ENCODE data around the gene PALLD. TPM values are rescaled to one million over a fixed set of nuclear protein-coding genes. Genes with fewer than 3 reads are reported as not detected.

Gene PALLD
- total and polyA plus RNA-seq, 2 donors: 24.3 to 83.0 TPM

GRCh38 chr4:168600796-168601583 is 104.1 kb downstream of the PALLD start:
- H3K27me3 ChIP-seq (ENCODE audit: control insufficient read depth in 2 of 2, insufficient read depth in 1 of 2, low read length in 1 of 2): no peaks in the 10 kb centered on the region
- H3K9me3 ChIP-seq (ENCODE audit: control insufficient read depth in 2 of 2, insufficient read depth in 1 of 2, low read length in 1 of 2): no peaks in the 10 kb centered on the region
- no peaks in the 10 kb centered on the region for H3K4me1 ChIP-seq (ENCODE audit: control insufficient read depth in 2 of 2, insufficient read depth in 2 of 2, low read length in 2 of 2)
- no peak overlapping the region for H3K4me3 ChIP-seq (ENCODE audit: low read length in 2 of 2)
- WGBS: 92% methylated on average over 5 of the region's 5 CpGs
- H3K36me3 ChIP-seq (ENCODE audit: control insufficient read depth in 2 of 2, insufficient read depth in 2 of 2, low read length in 1 of 2): no peaks in the 10 kb centered on the region
- no peak overlapping the region for H3K27ac ChIP-seq (ENCODE audit: low read depth in 1 of 2, low read length in 1 of 2)
- DNase-seq (ENCODE audit: low read depth in 6 of 9, low spot score in 9 of 9): no peak

DNA sequence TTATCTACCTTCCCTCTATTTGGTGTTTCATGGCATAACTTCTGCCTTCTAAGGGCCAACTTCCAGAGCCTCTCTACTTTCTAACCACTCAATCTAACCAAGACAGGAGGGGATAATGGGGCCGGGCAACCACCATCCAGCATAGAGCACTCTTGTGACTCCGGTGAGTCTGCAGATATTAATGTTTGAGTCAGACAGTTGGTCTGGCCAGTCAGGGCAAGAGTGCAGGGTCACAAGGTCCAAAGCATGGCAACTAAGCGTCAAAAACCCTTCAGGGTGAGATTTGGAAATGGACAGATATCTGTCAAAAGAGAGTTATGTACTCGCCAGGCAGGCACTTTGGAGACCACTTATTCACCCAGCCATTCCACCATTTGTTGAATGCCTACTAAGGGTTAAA is 105.0 kb downstream of the PALLD start:
- no peaks in the 10 kb centered on the region for H3K4me1 ChIP-seq (ENCODE audit: control insufficient read depth in 2 of 2, insufficient read depth in 2 of 2, low read length in 2 of 2)
- no peaks in the 10 kb centered on the region for H3K27me3 ChIP-seq (ENCODE audit: control insufficient read depth in 2 of 2, insufficient read depth in 1 of 2, low read length in 1 of 2)
- no peaks in the 10 kb centered on the region for H3K9me3 ChIP-seq (ENCODE audit: control insufficient read depth in 2 of 2, insufficient read depth in 1 of 2, low read length in 1 of 2)
- DNase-seq (ENCODE audit: low read depth in 6 of 9, low spot score in 9 of 9): no peak
- H3K4me3 ChIP-seq (ENCODE audit: low read length in 2 of 2): no peak overlapping the region
- H3K27ac ChIP-seq (ENCODE audit: low read depth in 1 of 2, low read length in 1 of 2): no peak overlapping the region
- H3K36me3 ChIP-seq (ENCODE audit: control insufficient read depth in 2 of 2, insufficient read depth in 2 of 2, low read length in 1 of 2): no peaks in the 10 kb centered on the region
- 82% methylated on average over 4 of the region's 4 CpGs for WGBS

GRCh38 chr4:168604496-168605373 is 107.9 kb downstream of the PALLD start:
- 93% methylated on average over 7 of the region's 7 CpGs for WGBS

DNA sequence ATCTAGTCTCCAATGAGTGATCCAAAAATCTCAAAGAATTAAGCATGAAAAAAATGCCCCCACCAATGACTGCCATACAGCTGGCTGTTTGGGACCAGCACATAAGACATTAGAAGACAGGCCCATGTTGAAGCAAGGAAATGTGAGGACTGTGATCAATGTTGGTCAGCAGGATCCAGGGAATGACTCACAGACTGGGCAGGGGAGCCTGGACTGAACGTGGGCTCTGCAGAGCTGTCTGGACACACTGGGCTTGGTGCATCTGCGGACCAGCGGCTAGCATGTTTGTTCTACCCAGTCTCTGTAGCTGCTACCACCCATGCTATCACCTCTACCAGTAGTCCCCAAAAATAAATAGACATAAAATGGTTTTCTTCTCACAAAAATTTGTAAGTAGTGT is 108.6 kb downstream of the PALLD start:
- Histone ChIP-seq H3K9me3 (ENCODE audit: control insufficient read depth in 2 of 2, insufficient read depth in 1 of 2, low read length in 1 of 2) (no peaks in the 10 kb centered on the region), H3K27ac (ENCODE audit: low read depth in 1 of 2, low read length in 1 of 2) (no peak overlapping the region), H3K36me3 (ENCODE audit: control insufficient read depth in 2 of 2, insufficient read depth in 2 of 2, low read length in 1 of 2) (no peaks in the 10 kb centered on the region), H3K27me3 (ENCODE audit: control insufficient read depth in 2 of 2, insufficient read depth in 1 of 2, low read length in 1 of 2) (no peaks in the 10 kb centered on the region), H3K4me1 (ENCODE audit: control insufficient read depth in 2 of 2, insufficient read depth in 2 of 2, low read length in 2 of 2) (no peaks in the 10 kb centered on the region), H3K4me3 (ENCODE audit: low read length in 2 of 2) (no peak overlapping the region)
- no peak for DNase-seq (ENCODE audit: low read depth in 6 of 9, low spot score in 9 of 9)
- WGBS: 96% methylated on average over 3 of the region's 3 CpGs

More at GRCh38 chr4:168604496-168605373, 107.9 kb downstream of the PALLD start:
- Histone ChIP-seq H3K4me3 (ENCODE audit: low read length in 2 of 2) (no peak overlapping the region), H3K27me3 (ENCODE audit: control insufficient read depth in 2 of 2, insufficient read depth in 1 of 2, low read length in 1 of 2) (no peaks in the 10 kb centered on the region), H3K36me3 (ENCODE audit: control insufficient read depth in 2 of 2, insufficient read depth in 2 of 2, low read length in 1 of 2) (no peaks in the 10 kb centered on the region), H3K9me3 (ENCODE audit: control insufficient read depth in 2 of 2, insufficient read depth in 1 of 2, low read length in 1 of 2) (no peaks in the 10 kb centered on the region), H3K4me1 (ENCODE audit: control insufficient read depth in 2 of 2, insufficient read depth in 2 of 2, low read length in 2 of 2) (no peaks in the 10 kb centered on the region), H3K27ac (ENCODE audit: low read depth in 1 of 2, low read length in 1 of 2) (no peak overlapping the region)
- DNase-seq (ENCODE audit: low read depth in 6 of 9, low spot score in 9 of 9): no peak

GRCh38 chr4:168607215-168607614 is 110.4 kb downstream of the PALLD start:
- H3K36me3 ChIP-seq (ENCODE audit: control insufficient read depth in 2 of 2, insufficient read depth in 2 of 2, low read length in 1 of 2): no peaks in the 10 kb centered on the region
- no peak for DNase-seq (ENCODE audit: low read depth in 6 of 9, low spot score in 9 of 9)
- H3K27me3 ChIP-seq (ENCODE audit: control insufficient read depth in 2 of 2, insufficient read depth in 1 of 2, low read length in 1 of 2): no peaks in the 10 kb centered on the region
- no peaks in the 10 kb centered on the region for H3K9me3 ChIP-seq (ENCODE audit: control insufficient read depth in 2 of 2, insufficient read depth in 1 of 2, low read length in 1 of 2)
- no peak overlapping the region for H3K27ac ChIP-seq (ENCODE audit: low read depth in 1 of 2, low read length in 1 of 2)
- WGBS: 97% methylated on average over 5 of the region's 5 CpGs
- H3K4me3 ChIP-seq (ENCODE audit: low read length in 2 of 2): no peak overlapping the region
- H3K4me1 ChIP-seq (ENCODE audit: control insufficient read depth in 2 of 2, insufficient read depth in 2 of 2, low read length in 2 of 2): peaks cover 0 to 5% of the 10 kb centered on the region in 2 donors

- Histone ChIP-seq H3K27ac (ENCODE audit: low read depth in 1 of 2, low read length in 1 of 2) (no peak overlapping the region), H3K4me1 (ENCODE audit: control insufficient read depth in 2 of 2, insufficient read depth in 2 of 2, low read length in 2 of 2) (peaks cover 0 to 5% of the 10 kb centered on the region in 2 donors), H3K9me3 (ENCODE audit: control insufficient read depth in 2 of 2, insufficient read depth in 1 of 2, low read length in 1 of 2) (no peaks in the 10 kb centered on the region), H3K4me3 (ENCODE audit: low read length in 2 of 2) (no peak overlapping the region), H3K27me3 (ENCODE audit: control insufficient read depth in 2 of 2, insufficient read depth in 1 of 2, low read length in 1 of 2) (no peaks in the 10 kb centered on the region), H3K36me3 (ENCODE audit: control insufficient read depth in 2 of 2, insufficient read depth in 2 of 2, low read length in 1 of 2) (no peaks in the 10 kb centered on the region)
- 95% methylated on average over 4 of the region's 4 CpGs for WGBS
- no peak for DNase-seq (ENCODE audit: low read depth in 6 of 9, low spot score in 9 of 9)
These were observed 111.9 kb downstream of the PALLD start for GRCh38 chr4:168608771-168609170.

DNA sequence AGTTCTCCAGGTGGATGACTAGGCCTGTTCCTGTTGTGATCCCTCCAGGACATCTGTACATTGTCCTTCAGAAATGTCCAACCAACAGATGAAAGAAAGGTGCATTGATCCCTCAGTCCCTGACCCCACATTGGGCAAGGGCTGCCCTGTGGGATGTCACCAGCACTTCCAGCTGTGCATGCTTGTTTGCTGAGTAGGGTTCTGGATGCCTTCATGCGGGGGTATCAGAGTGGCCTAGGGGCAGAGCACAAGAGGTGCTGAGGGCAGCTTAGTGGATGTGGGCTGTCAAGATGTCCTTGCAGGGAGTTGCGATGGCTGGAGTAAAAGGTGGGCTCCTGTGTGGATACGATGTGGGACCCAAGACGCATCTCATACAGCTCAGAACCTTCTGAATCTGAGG is 112.5 kb downstream of the PALLD start:
- Histone ChIP-seq H3K27ac (ENCODE audit: low read depth in 1 of 2, low read length in 1 of 2) (no peak overlapping the region), H3K9me3 (ENCODE audit: control insufficient read depth in 2 of 2, insufficient read depth in 1 of 2, low read length in 1 of 2) (no peaks in the 10 kb centered on the region), H3K4me3 (ENCODE audit: low read length in 2 of 2) (no peak overlapping the region), H3K4me1 (ENCODE audit: control insufficient read depth in 2 of 2, insufficient read depth in 2 of 2, low read length in 2 of 2) (peaks cover 0 to 5% of the 10 kb centered on the region in 2 donors), H3K27me3 (ENCODE audit: control insufficient read depth in 2 of 2, insufficient read depth in 1 of 2, low read length in 1 of 2) (no peaks in the 10 kb centered on the region), H3K36me3 (ENCODE audit: control insufficient read depth in 2 of 2, insufficient read depth in 2 of 2, low read length in 1 of 2) (no peaks in the 10 kb centered on the region)
- no peak for DNase-seq (ENCODE audit: low read depth in 6 of 9, low spot score in 9 of 9)
- 88% methylated on average over 4 of the region's 4 CpGs for WGBS

DNA sequence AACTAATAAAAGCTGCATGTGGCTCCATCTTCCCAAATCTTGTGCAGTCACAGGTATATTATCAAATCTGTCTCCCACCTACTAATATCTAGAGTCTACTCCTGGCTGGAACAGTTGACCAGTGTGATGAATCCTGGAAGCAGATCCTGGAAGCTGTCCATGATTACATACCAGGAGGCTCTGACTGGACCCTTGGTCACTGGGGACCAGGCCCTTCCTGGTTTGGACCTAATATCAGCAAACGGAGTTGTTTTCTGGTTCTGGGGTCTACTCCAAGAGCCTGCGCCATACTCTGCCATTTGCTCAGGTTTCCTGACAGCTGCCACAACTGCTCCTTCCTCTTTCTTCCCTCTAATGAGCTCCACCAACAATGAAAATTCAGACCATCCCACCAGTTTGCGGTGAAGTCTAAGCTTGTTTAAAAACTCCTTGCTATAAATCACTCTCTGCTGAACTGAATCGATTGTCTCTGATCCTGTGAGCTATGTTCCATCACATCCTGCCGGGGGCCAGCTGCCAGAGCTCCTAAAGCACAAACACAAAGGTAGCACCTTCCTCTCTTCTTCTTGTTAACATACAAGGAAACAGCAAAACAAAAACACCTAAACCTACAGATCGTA is 114.2 kb downstream of the PALLD start:
- Histone ChIP-seq H3K27me3 (ENCODE audit: control insufficient read depth in 2 of 2, insufficient read depth in 1 of 2, low read length in 1 of 2) (no peaks in the 10 kb centered on the region), H3K27ac (ENCODE audit: low read depth in 1 of 2, low read length in 1 of 2) (no peak overlapping the region), H3K4me1 (ENCODE audit: control insufficient read depth in 2 of 2, insufficient read depth in 2 of 2, low read length in 2 of 2) (peaks cover 0 to 5% of the 10 kb centered on the region in 2 donors), H3K4me3 (ENCODE audit: low read length in 2 of 2) (no peak overlapping the region), H3K36me3 (ENCODE audit: control insufficient read depth in 2 of 2, insufficient read depth in 2 of 2, low read length in 1 of 2) (no peaks in the 10 kb centered on the region), H3K9me3 (ENCODE audit: control insufficient read depth in 2 of 2, insufficient read depth in 1 of 2, low read length in 1 of 2) (no peaks in the 10 kb centered on the region)
- WGBS: 39% methylated on average over 6 of the region's 6 CpGs
- no peak for DNase-seq (ENCODE audit: low read depth in 6 of 9, low spot score in 9 of 9)
